HG02852 (cell line): ENCODE data around the gene SNRPA.

Experiments
- ATAC-seq: cut with Tn5 transposase; IDR thresholded peaks from one replicate; pipeline ENCODE4 v1.9.1; 2021; ENCODE audit warnings: mild to moderate bottlenecking, moderate library complexity; ENCODE audit not compliant: unreplicated experiment

SNRPA gene

GRCh38 chr19:40750874-40751537 lies at the start of gene SNRPA:
Gene SNRPA, plus strand, starts transcription at chr19:40751203. Its CDS starts 206 bp downstream, at chr19:40751409.
- ATAC-seq = peak; percentile 49

GRCh38 chr19:40701758-40702157 lies 49.2 kb upstream of the SNRPA start:
- ATAC-seq = no peak

- no peak for ATAC-seq
These were observed 48.5 kb upstream of the SNRPA start for GRCh38 chr19:40702337-40703012.

GRCh38 chr19:40703029-40703755 lies 47.8 kb upstream of the SNRPA start:
- no peak for ATAC-seq

GRCh38 chr19:40704491-40705361 lies 46.3 kb upstream of the SNRPA start:
- no peak for ATAC-seq

GRCh38 chr19:40705362-40705651 lies 45.7 kb upstream of the SNRPA start:
- no peak for ATAC-seq

GRCh38 chr19:40705950-40706619 lies 44.9 kb upstream of the SNRPA start:
- ATAC-seq = no peak

- no peak for ATAC-seq
These were observed 43.4 kb upstream of the SNRPA start for GRCh38 chr19:40707615-40708014.

GRCh38 chr19:40709817-40710216 lies 41.2 kb upstream of the SNRPA start:
- ATAC-seq = no peak

- ATAC-seq = no peak
These were observed 37.1 kb upstream of the SNRPA start for GRCh38 chr19:40713939-40714338.

GRCh38 chr19:40714441-40715299 lies 36.3 kb upstream of the SNRPA start:
- peak; percentile 49 for ATAC-seq

- ATAC-seq = no peak
These were observed 34.9 kb upstream of the SNRPA start for GRCh38 chr19:40716031-40716481.

- peak; percentile 72 for ATAC-seq
These were observed 34.3 kb upstream of the SNRPA start, which contains the start of the genes COQ8B and ITPKC for GRCh38 chr19:40716482-40717324. Gene COQ8B, minus strand, starts transcription at chr19:40716886. Its CDS starts 2,254 bp downstream, at chr19:40714632. Gene ITPKC, plus strand, starts transcription at chr19:40717112. Its CDS starts 24 bp downstream, at chr19:40717136.

- ATAC-seq = no peak
These were observed 33.6 kb upstream of the SNRPA start for GRCh38 chr19:40717325-40717879.

- no peak for ATAC-seq
These were observed 32.9 kb upstream of the SNRPA start for GRCh38 chr19:40717880-40718773.

- no peak for ATAC-seq
These were observed 32.1 kb upstream of the SNRPA start for GRCh38 chr19:40718774-40719391.
